ENCODE data around the gene RIN3. TPM values are rescaled to one million over a fixed set of nuclear protein-coding genes. Genes with fewer than 3 reads are reported as not detected.

The RIN3 gene
- total RNA-seq, 4 donors from 2014 or later: 3.0 to 8.7 (median 7.5) TPM

GRCh38 chr14:92578511-92578910 is 64.9 kb downstream of the RIN3 start:
- TF ChIP-seq POLR2A (IDR thresholded peaks at IDR 0.05): no peak
- TF ChIP-seq, protein P1, sequence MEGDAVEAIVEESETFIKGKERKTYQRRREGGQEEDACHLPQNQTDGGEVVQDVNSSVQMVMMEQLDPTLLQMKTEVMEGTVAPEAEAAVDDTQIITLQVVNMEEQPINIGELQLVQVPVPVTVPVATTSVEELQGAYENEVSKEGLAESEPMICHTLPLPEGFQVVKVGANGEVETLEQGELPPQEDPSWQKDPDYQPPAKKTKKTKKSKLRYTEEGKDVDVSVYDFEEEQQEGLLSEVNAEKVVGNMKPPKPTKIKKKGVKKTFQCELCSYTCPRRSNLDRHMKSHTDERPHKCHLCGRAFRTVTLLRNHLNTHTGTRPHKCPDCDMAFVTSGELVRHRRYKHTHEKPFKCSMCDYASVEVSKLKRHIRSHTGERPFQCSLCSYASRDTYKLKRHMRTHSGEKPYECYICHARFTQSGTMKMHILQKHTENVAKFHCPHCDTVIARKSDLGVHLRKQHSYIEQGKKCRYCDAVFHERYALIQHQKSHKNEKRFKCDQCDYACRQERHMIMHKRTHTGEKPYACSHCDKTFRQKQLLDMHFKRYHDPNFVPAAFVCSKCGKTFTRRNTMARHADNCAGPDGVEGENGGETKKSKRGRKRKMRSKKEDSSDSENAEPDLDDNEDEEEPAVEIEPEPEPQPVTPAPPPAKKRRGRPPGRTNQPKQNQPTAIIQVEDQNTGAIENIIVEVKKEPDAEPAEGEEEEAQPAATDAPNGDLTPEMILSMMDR (IDR thresholded peaks at IDR 0.05): no peak
- WGBS, 2 donors: 91 to 95% methylated on average over 3 of the region's 3 CpGs
- H3K4me3 ChIP-seq (ENCODE audit: low read depth, poor library complexity, severe bottlenecking): no peak overlapping the region
- intact Hi-C loops (cut with DNase I; ENCODE audit: low total_unique reads): no loop called here
- DNase-seq (ENCODE audit: low spot score in 2 of 2): no peak

DNA sequence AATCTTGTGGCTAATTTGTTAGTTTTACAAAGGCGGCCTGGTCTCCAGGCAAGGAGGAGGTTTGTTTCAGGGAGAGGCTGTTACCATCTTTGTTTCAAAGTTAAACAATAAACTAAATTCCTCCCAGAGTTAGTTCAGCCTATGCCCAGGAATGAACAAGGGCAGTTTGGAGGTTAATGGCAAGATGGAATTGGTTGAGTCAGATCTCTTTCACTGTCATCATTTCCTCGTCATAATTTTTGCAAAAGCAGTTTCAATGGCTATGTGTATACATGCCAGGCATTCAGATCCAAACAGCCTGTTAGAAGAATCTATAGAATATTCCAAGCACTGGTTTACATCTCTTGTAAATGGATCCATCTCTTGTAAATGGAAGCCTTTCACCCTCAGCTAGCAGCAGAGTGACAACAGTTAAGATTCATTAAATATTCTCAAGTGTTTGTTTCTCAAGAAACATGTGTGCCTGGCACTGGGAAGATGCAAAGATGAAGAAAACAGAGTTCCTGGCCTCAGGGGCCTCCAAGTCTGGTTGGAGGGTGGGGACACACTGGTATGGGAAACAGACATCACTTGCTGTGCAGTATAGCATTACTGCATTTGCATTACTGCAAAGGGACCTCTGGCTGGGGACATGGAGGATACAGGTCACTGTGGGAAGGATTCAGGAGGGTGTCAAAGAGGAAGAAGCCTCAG is 65.8 kb downstream of the RIN3 start:
- 90 to 97% methylated on average over 2 of the region's 2 CpGs for whole genome bisulfite sequencing, 2 donors
- TF ChIP-seq, protein P1 (IDR thresholded peaks at IDR 0.05): no peak
- no peak for TF ChIP-seq POLR2A (IDR thresholded peaks at IDR 0.05)
- H3K4me3 ChIP-seq (ENCODE audit: low read depth, poor library complexity, severe bottlenecking): no peak overlapping the region
- DNase-seq (ENCODE audit: low spot score in 2 of 2): no peak
- intact Hi-C loops (cut with DNase I; ENCODE audit: low total_unique reads): no loop called here

GRCh38 chr14:92581206-92581605 is 67.6 kb downstream of the RIN3 start:
- 80 to 81% methylated on average over 7 of the region's 7 CpGs for WGBS, 2 donors
- no peak for DNase-seq (ENCODE audit: low spot score in 2 of 2)
- H3K4me3 ChIP-seq (ENCODE audit: low read depth, poor library complexity, severe bottlenecking): no peak overlapping the region
- intact Hi-C loops (cut with DNase I; ENCODE audit: low total_unique reads): no loop called here
- TF ChIP-seq, protein P1 (IDR thresholded peaks at IDR 0.05): no peak
- TF ChIP-seq POLR2A (IDR thresholded peaks at IDR 0.05): no peak

DNA sequence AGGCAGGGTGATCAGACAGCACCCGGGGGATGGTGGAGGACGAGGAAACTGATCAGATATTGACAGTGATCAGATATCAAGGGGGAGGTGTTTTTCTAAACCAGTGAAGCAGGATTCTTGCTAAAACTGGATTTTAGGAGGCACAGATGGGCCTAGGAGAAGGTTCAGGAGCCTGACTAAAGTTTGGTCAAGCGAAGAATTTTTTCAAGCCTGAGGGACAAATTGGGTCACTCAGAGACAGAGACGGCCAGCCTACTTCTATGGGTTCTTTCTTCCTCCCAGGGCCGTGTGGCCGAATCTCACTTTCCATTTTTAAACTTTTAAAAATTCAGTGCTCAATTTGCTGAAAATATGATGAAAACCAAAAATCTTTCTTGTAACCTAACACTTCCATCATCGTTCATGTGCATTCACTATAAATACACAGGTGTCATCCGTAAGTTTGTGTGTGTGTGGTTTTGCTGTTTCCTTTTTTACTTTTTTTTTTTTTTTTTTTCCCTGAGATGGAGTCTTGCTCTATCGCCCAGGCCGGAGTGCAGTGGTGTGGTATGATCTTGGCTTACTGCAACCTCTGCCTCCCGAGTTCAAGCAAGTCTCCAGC is 68.5 kb downstream of the RIN3 start:
- DNase-seq (ENCODE audit: low spot score in 2 of 2): no peak
- 83 to 87% methylated on average over 11 of the region's 11 CpGs for WGBS, 2 donors
- intact Hi-C loops (cut with DNase I; ENCODE audit: low total_unique reads): no loop called here
- no peak for TF ChIP-seq POLR2A (IDR thresholded peaks at IDR 0.05)
- TF ChIP-seq, protein P1 (IDR thresholded peaks at IDR 0.05): no peak
- H3K4me3 ChIP-seq (ENCODE audit: low read depth, poor library complexity, severe bottlenecking): no peak overlapping the region

- TF ChIP-seq, protein P1 (IDR thresholded peaks at IDR 0.05): no peak
- no peak for TF ChIP-seq POLR2A (IDR thresholded peaks at IDR 0.05)
- WGBS, 2 donors: 90 to 95% methylated on average over 12 of the region's 12 CpGs
- intact Hi-C loops (cut with DNase I; ENCODE audit: low total_unique reads): no loop called here
- DNase-seq (ENCODE audit: low spot score in 2 of 2): no peak
- H3K4me3 ChIP-seq (ENCODE audit: low read depth, poor library complexity, severe bottlenecking): no peak overlapping the region
Measured at GRCh38 chr14:92582706-92583452, 69.3 kb downstream of the RIN3 start.
